ENCODE results near the gene PLCB1. TPM values are rescaled to one million over a fixed set of nuclear protein-coding genes. Genes with fewer than 3 reads are reported as not detected.
"Not testable (repeated sequence)": the region's sequence is repeated elsewhere in the genome, so short reads cannot be mapped to it uniquely, and the experiment has no call there.

PLCB1 gene
- polyA plus RNA-seq, 1 donor (not counting 4 experiments of a cell fraction or from before 2014, with no cell fraction given) = 0.37 TPM

GRCh38 chr20:8640461-8640860 lies 508.4 kb downstream of the PLCB1 start:
- Histone ChIP-seq H3K27ac (ENCODE audit: control insufficient read depth, insufficient read depth, low read length) (no peak overlapping the region), H3K9me1 (ENCODE audit: control insufficient read depth, extremely low read depth, insufficient read depth, low read length) (no peaks in the 10 kb centered on the region), H3K4me1 (ENCODE audit: control insufficient read depth, extremely low read depth, insufficient read depth, low read length) (no peaks in the 10 kb centered on the region), H3K79me2 (ENCODE audit: control insufficient read depth, insufficient read depth, low read length) (no peaks in the 10 kb centered on the region), H3K4me2 (ENCODE audit: control insufficient read depth, extremely low read depth, insufficient read depth, low read depth, low read length) (no peak overlapping the region), H3K9me3 (ENCODE audit: control insufficient read depth, low read depth, low read length) (no peaks in the 10 kb centered on the region), H3K4me3 (ENCODE audit: control insufficient read depth in 2 of 3, extremely low read depth in 1 of 3, insufficient read depth in 2 of 3, low read depth in 1 of 3, low read length in 3 of 3) (no peak overlapping the region), H3K9ac (ENCODE audit: control insufficient read depth, extremely low read depth, insufficient read depth, low read length) (no peak overlapping the region), H3K27me3 (ENCODE audit: control insufficient read depth, extremely low read depth, insufficient read depth, low read length) (no peaks in the 10 kb centered on the region), H3K36me3 (ENCODE audit: control insufficient read depth in 2 of 2, extremely low read depth in 1 of 2, insufficient read depth in 2 of 2, low read length in 2 of 2) (no peaks in the 10 kb centered on the region), H2AFZ (ENCODE audit: control insufficient read depth, low read length) (no peak overlapping the region), H4K20me1 (ENCODE audit: control insufficient read depth, extremely low read depth, insufficient read depth, low read length) (no peaks in the 10 kb centered on the region)
- dilution Hi-C loops (cut with MboI; ENCODE audit: extremely low pct_ligation_motif_present, low sequenced_read_pairs) = no loop called here
- no peak for DNase-seq (ENCODE audit: low read depth, low spot score)
- no peak for FAIRE-seq
- TF ChIP-seq CTCF (optimal IDR thresholded peaks at IDR 0.05 in 1 of 3, IDR thresholded peaks at IDR 0.05 in 1 of 3, conservative IDR thresholded peaks at IDR 0.05 in 1 of 3; ENCODE audit: extremely low read depth in 1 of 3, insufficient read depth in 2 of 3, low read length in 3 of 3) (no peak), EZH2 (IDR thresholded peaks at IDR 0.05; ENCODE audit: low read length) (no peak)

GRCh38 chr20:8642247-8642646 lies 510.2 kb downstream of the PLCB1 start:
- Histone ChIP-seq H3K9me3 (ENCODE audit: control insufficient read depth, low read depth, low read length) (no peaks in the 10 kb centered on the region), H3K9ac (ENCODE audit: control insufficient read depth, extremely low read depth, insufficient read depth, low read length) (no peak overlapping the region), H3K4me2 (ENCODE audit: control insufficient read depth, extremely low read depth, insufficient read depth, low read depth, low read length) (no peak overlapping the region), H3K36me3 (ENCODE audit: control insufficient read depth in 2 of 2, extremely low read depth in 1 of 2, insufficient read depth in 2 of 2, low read length in 2 of 2) (no peaks in the 10 kb centered on the region), H4K20me1 (ENCODE audit: control insufficient read depth, extremely low read depth, insufficient read depth, low read length) (no peaks in the 10 kb centered on the region), H3K27ac (ENCODE audit: control insufficient read depth, insufficient read depth, low read length) (no peak overlapping the region), H3K27me3 (ENCODE audit: control insufficient read depth, extremely low read depth, insufficient read depth, low read length) (no peaks in the 10 kb centered on the region), H3K79me2 (ENCODE audit: control insufficient read depth, insufficient read depth, low read length) (no peaks in the 10 kb centered on the region), H3K4me1 (ENCODE audit: control insufficient read depth, extremely low read depth, insufficient read depth, low read length) (no peaks in the 10 kb centered on the region), H3K4me3 (ENCODE audit: control insufficient read depth in 2 of 3, extremely low read depth in 1 of 3, insufficient read depth in 2 of 3, low read depth in 1 of 3, low read length in 3 of 3) (no peak overlapping the region), H2AFZ (ENCODE audit: control insufficient read depth, low read length) (no peak overlapping the region), H3K9me1 (ENCODE audit: control insufficient read depth, extremely low read depth, insufficient read depth, low read length) (no peaks in the 10 kb centered on the region)
- no peak for TF ChIP-seq EZH2 (IDR thresholded peaks at IDR 0.05; ENCODE audit: low read length)
- TF ChIP-seq CTCF (optimal IDR thresholded peaks at IDR 0.05 in 1 of 3, IDR thresholded peaks at IDR 0.05 in 1 of 3, conservative IDR thresholded peaks at IDR 0.05 in 1 of 3; ENCODE audit: extremely low read depth in 1 of 3, insufficient read depth in 2 of 3, low read length in 3 of 3) = no peak
- FAIRE-seq (no peak), DNase-seq (ENCODE audit: low read depth, low spot score) (no peak)
- dilution Hi-C loops (cut with MboI; ENCODE audit: extremely low pct_ligation_motif_present, low sequenced_read_pairs) = no loop called here

- H3K36me3 ChIP-seq (ENCODE audit: control insufficient read depth in 2 of 2, extremely low read depth in 1 of 2, insufficient read depth in 2 of 2, low read length in 2 of 2); H3K9me3 ChIP-seq (ENCODE audit: control insufficient read depth, low read depth, low read length); DNase-seq (ENCODE audit: low read depth, low spot score); H3K4me2 ChIP-seq (ENCODE audit: control insufficient read depth, extremely low read depth, insufficient read depth, low read depth, low read length); dilution Hi-C loops (cut with MboI; ENCODE audit: extremely low pct_ligation_motif_present, low sequenced_read_pairs); H4K20me1 ChIP-seq (ENCODE audit: control insufficient read depth, extremely low read depth, insufficient read depth, low read length); H3K9ac ChIP-seq (ENCODE audit: control insufficient read depth, extremely low read depth, insufficient read depth, low read length); FAIRE-seq; H3K4me1 ChIP-seq (ENCODE audit: control insufficient read depth, extremely low read depth, insufficient read depth, low read length); H3K27me3 ChIP-seq (ENCODE audit: control insufficient read depth, extremely low read depth, insufficient read depth, low read length); H3K4me3 ChIP-seq (ENCODE audit: control insufficient read depth in 2 of 3, extremely low read depth in 1 of 3, insufficient read depth in 2 of 3, low read depth in 1 of 3, low read length in 3 of 3); H3K27ac ChIP-seq (ENCODE audit: control insufficient read depth, insufficient read depth, low read length); H3K9me1 ChIP-seq (ENCODE audit: control insufficient read depth, extremely low read depth, insufficient read depth, low read length); H2AFZ ChIP-seq (ENCODE audit: control insufficient read depth, low read length); H3K79me2 ChIP-seq (ENCODE audit: control insufficient read depth, insufficient read depth, low read length): not testable (repeated sequence)
Observed at GRCh38 chr20:8644468-8644867, 512.4 kb downstream of the PLCB1 start.

Measured in keratinocyte (primary cell).